Measurements from ENCODE around the gene MAST1. TPM values are rescaled to one million over a fixed set of nuclear protein-coding genes. Genes with fewer than 3 reads are reported as not detected.

The MAST1 gene
- total and polyA plus RNA-seq, 7 donors = 0.09 to 0.13 (median 0.10) TPM; not detected in 4

DNA sequence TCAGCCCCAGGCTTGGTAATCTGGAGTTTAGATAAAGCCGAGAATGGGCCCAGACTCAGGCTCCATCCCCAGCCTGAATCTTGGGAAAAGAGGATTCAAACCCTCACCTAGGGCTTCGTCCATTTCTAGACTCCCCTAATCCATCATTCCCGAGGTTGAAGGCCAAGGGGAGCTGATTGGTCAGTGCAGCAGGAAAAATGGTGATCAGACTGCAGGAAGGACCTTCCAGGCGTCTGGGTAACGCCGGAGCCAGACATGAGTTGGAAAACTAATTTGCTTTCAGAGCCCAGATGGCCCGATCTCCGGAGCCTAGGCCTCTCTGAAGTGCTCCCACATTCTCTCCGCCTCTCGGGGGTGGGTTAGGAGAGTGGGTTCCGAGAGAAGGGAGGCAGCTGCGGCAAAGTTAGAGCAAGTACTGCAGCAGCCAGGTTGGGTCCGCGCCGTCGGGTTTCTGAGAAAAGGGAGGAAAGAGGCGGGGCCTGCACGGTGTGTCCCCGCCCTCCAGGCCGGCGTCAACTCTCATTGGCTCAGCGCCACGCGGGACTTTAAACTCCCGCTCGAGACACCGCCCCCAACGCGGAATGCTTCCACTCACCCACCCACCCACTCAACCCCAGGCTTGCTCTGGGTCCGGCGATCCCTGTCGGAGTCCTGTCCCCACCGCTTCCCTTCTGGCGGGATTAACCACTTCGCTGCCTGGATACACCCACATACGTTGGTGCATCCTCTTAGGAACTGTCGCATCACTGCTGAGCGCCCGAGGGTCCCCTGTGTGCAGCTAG is 3.1 kb upstream of the MAST1 start:
- H3K9me3 ChIP-seq = no peaks in the 10 kb centered on the region
- no peaks in the 10 kb centered on the region for H3K36me3 ChIP-seq (ENCODE audit: insufficient read depth in 1 of 2, low read depth in 1 of 2)
- ATAC-seq (peak in 1 of 4 donors; percentile 29), DNase-seq (peak in 1 of 2 donors; percentile 57)
- intact Hi-C loops (cut with DNase I) = no loop called here
- peaks cover 0 to 95% (median 56%) of the 10 kb centered on the region in 3 donors for H3K27me3 ChIP-seq (ENCODE audit: insufficient read depth in 3 of 3, low read length in 2 of 3)
- no peaks in the 10 kb centered on the region for H3K4me1 ChIP-seq
- TF ChIP-seq CTCF (IDR thresholded peaks at IDR 0.05) = no peak
- no peak overlapping the region for H3K27ac ChIP-seq
- H3K4me3 ChIP-seq = no peak overlapping the region
- 4 to 6% (median 5%) methylated on average over 34 to 39 of the region's 39 CpGs for WGBS, 3 donors

DNA sequence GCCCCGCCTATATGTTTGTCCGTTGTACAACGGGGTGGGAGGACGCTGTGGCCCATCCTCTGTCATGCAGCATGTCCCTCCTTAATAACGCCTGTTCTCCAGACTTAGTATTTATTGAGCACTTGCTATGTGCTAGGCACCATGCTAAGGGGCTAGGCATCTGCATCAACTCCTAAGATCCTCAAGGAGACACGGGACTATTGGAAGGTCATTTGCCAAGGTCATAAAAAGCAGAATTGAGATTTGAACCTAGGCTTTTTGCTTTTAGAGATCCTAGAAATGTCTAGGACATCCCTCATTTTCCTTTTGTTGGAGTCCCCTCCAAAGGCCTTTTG is 1.8 kb upstream of the MAST1 start:
- Histone ChIP-seq H3K4me1 (peaks cover 6% of the 10 kb centered on the region), H3K27ac (no peak overlapping the region), H3K9me3 (no peaks in the 10 kb centered on the region), H3K27me3 (ENCODE audit: insufficient read depth in 3 of 3, low read length in 2 of 3) (peaks cover 0 to 95% (median 59%) of the 10 kb centered on the region in 3 donors), H3K36me3 (ENCODE audit: insufficient read depth in 1 of 2, low read depth in 1 of 2) (no peaks in the 10 kb centered on the region), H3K4me3 (no peak overlapping the region)
- ATAC-seq (no peak), DNase-seq (no peak)
- intact Hi-C loops (cut with DNase I) = no loop called here
- 3 to 6% (median 4%) methylated on average over 6 of the region's 6 CpGs for WGBS, 3 donors
- no peak for TF ChIP-seq CTCF (IDR thresholded peaks at IDR 0.05)

GRCh38 chr19:12837225-12837624 is 1.1 kb upstream of the MAST1 start:
- no peaks in the 10 kb centered on the region for H3K9me3 ChIP-seq
- intact Hi-C loops (cut with DNase I) = no loop called here
- H3K27me3 ChIP-seq (ENCODE audit: insufficient read depth in 3 of 3, low read length in 2 of 3) = peaks cover 0 to 95% (median 54%) of the 10 kb centered on the region in 3 donors
- peak in 1 of 2 donors; percentile 7 for DNase-seq
- no peak for ATAC-seq
- 75 to 83% (median 75%) methylated on average over 4 of the region's 4 CpGs for WGBS, 3 donors
- H3K4me1 ChIP-seq = peaks cover 6% of the 10 kb centered on the region
- H3K27ac ChIP-seq = no peak overlapping the region
- H3K36me3 ChIP-seq (ENCODE audit: insufficient read depth in 1 of 2, low read depth in 1 of 2) = no peaks in the 10 kb centered on the region
- TF ChIP-seq CTCF (IDR thresholded peaks at IDR 0.05) = no peak
- no peak overlapping the region for H3K4me3 ChIP-seq

GRCh38 chr19:12838886-12839756 is 806 bp downstream of the MAST1 start:
- no peak for ATAC-seq
- no peaks in the 10 kb centered on the region for H3K9me3 ChIP-seq
- 15 to 22% (median 21%) methylated on average over 17 to 21 of the region's 21 CpGs for WGBS, 3 donors
- no peak for TF ChIP-seq CTCF (IDR thresholded peaks at IDR 0.05)
- DNase-seq = peak in 1 of 2 donors; percentile 35
- H3K4me3 ChIP-seq = peak overlapping the region; percentile 47
- peaks cover 0 to 96% (median 48%) of the 10 kb centered on the region in 3 donors for H3K27me3 ChIP-seq (ENCODE audit: insufficient read depth in 3 of 3, low read length in 2 of 3)
- intact Hi-C loops (cut with DNase I) = no loop called here
- H3K27ac ChIP-seq = no peak overlapping the region
- H3K36me3 ChIP-seq (ENCODE audit: insufficient read depth in 1 of 2, low read depth in 1 of 2) = no peaks in the 10 kb centered on the region
- peaks cover 6% of the 10 kb centered on the region for H3K4me1 ChIP-seq
